Activated CD8-positive, alpha-beta memory T cell treated with anti-CD3 and anti-CD28 coated beads for 1 hour (primary cell): ENCODE results near the gene DDX56.

Source experiments
- DNase-seq, 2 donors: peaks; one replicate each; pipeline ENCODE4 v3.0.0-alpha.2; 2020; ENCODE audit warnings: low read depth in 1 of 2; ENCODE audit errors: extremely low read depth in 1 of 2

DDX56 gene, protein sequence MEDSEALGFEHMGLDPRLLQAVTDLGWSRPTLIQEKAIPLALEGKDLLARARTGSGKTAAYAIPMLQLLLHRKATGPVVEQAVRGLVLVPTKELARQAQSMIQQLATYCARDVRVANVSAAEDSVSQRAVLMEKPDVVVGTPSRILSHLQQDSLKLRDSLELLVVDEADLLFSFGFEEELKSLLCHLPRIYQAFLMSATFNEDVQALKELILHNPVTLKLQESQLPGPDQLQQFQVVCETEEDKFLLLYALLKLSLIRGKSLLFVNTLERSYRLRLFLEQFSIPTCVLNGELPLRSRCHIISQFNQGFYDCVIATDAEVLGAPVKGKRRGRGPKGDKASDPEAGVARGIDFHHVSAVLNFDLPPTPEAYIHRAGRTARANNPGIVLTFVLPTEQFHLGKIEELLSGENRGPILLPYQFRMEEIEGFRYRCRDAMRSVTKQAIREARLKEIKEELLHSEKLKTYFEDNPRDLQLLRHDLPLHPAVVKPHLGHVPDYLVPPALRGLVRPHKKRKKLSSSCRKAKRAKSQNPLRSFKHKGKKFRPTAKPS

GRCh38 chr7:44573464-44574286 lies at the start of gene DDX56:
TSS of gene DDX56 (minus strand) at chr7:44573908. CDS start at chr7:44573895, 13 bp downstream.
- peak; percentile 76 to 90 for DNase-seq

- no peak for DNase-seq
Measured at GRCh38 chr7:44622342-44623151, 48.8 kb upstream of the DDX56 start.

- DNase-seq, result no peak
Measured at GRCh38 chr7:44621750-44622103, 48.0 kb upstream of the DDX56 start.

DNA sequence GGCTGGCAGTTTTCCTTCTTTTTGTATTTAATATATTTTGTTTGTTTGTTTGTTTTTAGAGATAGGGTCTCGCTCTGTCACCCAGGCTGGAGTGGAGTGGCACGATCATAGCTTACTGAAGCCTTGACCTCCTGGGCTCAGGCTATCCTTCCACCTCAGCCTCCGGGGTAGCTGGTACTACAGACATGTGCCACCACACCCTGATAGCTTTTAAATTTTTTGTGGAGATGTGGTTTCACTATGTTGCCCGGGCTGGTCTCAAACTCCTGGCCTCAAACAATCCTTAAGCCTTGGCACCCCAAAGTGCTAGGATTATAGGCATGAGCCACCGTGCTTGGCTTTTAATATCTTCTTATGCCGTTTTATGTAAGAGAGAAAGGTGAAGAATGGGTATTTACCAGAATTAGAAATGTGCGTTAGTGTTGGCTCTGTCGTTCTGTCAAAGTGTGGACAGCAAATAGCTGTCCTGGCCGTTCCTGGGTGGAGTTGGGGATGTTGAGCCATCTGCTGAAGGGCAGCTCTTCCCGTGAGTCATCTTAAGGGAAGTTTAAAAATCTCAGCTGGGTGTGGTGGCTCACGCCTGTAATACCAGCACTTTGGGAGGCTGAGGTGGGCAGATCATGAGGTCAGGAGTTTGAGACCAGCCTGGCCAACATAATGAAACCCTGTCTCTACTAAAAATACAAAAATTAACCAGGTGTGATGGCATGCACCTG lies 47.5 kb upstream of the DDX56 start:
- DNase-seq, result no peak

DNA sequence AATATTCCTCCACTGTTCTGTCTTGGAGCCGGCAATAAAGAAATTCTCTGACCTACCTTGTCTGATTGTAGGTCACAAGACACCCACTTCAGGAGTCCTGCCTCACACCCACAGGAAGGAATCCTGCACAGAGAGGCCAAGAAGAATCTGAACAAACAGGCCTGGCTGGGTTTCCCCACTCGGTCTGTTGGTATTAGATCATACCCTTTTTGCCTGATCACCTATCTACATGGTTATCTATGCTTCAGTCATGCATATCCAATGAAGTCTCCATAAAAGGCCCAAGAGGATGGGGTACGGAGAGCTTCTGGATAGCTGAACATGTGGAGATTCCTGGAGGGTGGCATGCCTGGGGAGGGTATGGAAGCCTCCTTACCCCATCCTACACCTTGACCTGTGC lies 45.0 kb upstream of the DDX56 start:
- DNase-seq, result no peak

- no peak for DNase-seq
Measured at GRCh38 chr7:44618045-44618444, 44.3 kb upstream of the DDX56 start.

- no peak for DNase-seq
Measured at GRCh38 chr7:44617225-44617890, 43.6 kb upstream of the DDX56 start.

DNA sequence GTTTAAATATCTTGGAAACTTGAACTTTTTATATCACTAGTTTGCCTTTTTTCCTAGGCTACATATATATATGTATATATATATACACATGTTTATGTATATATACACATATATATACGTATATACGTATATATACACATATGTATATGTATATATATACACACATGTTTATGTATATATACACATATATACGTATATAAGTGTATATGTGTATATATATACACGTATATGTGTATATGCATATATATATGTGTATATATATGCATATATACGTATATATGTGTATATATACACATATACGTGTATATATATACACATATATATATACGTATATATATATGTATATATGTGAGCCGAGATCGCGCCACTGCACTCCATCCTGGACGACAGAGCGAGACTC lies 42.8 kb upstream of the DDX56 start:
- no peak for DNase-seq

DNA sequence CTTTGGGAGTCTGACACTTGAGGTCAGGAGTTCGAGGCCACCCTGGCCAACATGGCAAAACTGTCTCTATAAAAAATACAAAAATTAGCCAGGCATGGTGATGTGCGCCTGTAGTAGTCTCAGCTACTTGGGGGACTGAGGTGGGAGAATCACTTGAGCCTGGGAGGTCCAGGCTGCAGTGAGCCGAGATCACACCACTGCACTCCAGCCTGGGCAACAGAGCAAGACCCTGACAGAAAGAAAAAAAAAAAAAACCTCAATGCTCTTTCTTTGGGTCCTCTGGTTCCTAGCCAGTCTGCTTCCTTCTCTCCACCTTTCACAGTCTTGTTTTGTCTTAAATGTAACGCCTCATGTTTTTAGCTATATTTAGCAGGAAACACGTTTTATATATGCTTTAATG lies 42.1 kb upstream of the DDX56 start:
- DNase-seq, result no peak

DNA sequence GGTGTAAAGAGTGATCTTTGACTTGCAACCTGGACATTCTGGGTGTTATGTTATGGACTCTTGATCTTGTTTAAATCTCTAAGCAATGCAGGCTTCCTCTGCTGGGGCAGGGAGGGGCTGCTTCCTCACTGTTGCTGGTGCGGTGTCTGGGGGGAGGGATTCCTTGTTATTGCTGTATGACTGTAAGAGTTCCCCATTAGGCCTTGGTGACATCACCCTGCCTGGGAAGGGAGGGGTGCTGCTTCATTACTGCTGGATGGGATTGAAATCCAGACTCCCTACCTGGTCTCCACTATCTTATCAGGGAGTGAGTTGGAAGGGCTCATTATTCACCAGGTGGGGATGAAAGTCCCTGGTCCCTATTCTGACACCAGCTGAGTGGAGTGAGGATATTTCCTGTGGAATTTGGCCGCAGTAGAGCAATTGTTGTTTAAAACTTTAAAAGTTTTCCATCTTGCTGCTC lies 41.5 kb upstream of the DDX56 start:
- DNase-seq, result no peak

DNA sequence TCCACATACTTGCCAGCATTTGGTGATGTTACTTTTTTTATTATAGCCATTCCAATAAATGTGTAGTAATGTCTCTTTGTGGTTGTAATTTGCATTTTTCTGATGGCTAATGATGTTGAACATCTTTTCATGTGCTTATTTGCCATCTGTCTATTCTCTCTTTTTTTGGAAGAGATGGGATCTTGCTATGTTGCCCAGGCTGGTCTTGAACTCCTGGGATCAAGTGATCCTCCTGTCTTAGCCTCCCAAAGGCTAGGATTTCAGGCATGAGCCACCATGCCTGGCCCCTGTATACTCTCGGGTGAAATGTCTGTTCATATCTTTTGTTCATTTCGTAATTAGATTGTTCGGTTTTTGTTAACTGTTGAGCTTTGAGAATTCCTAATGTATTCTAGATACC lies 36.1 kb upstream of the DDX56 start:
- no peak for DNase-seq

- no peak for DNase-seq
Measured at GRCh38 chr7:44608916-44609648, 35.4 kb upstream of the DDX56 start.

DNA sequence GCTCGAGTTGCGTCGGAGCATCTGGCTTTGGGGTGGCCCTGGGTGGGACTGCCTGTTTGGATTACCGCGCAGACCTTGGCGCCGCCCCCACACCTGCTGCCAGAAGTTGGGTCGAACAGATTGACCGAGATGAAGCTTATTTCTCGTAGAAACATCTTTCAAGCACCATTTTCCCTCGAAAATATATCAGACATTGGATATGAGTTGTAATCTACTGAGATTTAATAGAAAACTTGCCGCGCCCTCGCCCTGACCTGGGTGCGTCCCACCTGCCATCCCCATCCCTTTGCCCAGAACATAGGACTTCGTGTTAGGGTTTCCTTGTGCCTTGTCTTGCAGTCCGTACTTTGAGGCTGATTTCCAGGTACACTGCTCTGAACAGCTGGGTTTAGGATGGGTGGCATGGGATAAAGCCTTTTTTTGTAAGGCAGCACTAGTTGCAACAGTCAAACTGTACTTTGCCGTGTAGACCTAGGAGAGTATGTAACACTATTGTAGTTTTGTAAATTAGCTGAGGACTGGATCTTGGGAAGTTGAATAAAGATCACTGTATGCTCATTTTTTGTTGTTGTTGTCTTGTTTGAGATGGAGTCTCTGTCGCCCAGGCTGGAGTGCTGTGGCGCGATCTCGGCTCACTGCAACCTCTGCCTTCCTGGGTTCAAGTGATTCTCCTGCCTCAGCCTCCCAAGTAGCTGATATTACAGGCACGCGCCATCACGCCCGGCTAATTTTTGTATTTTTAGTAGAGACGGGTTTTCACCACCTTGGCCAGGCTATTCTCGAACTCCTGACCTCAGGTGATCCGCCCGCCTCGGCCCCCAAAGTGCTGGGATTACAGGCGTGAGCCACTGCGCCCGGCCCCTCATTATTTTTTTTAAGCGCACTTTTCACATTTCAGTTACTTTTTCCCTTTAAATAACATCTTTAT lies 33.7 kb upstream of the DDX56 start:
- DNase-seq, result no peak

GRCh38 chr7:44606341-44607140 lies 32.8 kb upstream of the DDX56 start, which contains the start of gene OGDH:
TSS of gene OGDH (plus strand) at chr7:44606627. CDS start at chr7:44624344, 17,717 bp downstream.
- peak; percentile 98 to 100 for DNase-seq

GRCh38 chr7:44604941-44605340 lies 31.2 kb upstream of the DDX56 start:
- DNase-seq, result no peak

GRCh38 chr7:44603193-44603592 lies 29.5 kb upstream of the DDX56 start:
- no peak for DNase-seq

GRCh38 chr7:44602576-44602910 lies 28.8 kb upstream of the DDX56 start:
- no peak for DNase-seq
